SK-N-SH (cell line): Measurements from ENCODE around the gene S100A16. TPM values are rescaled to one million over a fixed set of nuclear protein-coding genes. Genes with fewer than 3 reads are reported as not detected.

Source experiments
- CTCF ChIA-PET: fragments of 300-600, 350-600 bp; formaldehyde crosslinking; extraction: SDS; loops from one replicate; lab custom pipeline; 2021; lab: Yijun Ruan, JAX
- POLR2A ChIA-PET: fragments of 350-600 bp; sonication (Branson Sonifier 250); formaldehyde crosslinking; extraction: SDS; loops from one replicate; lab custom pipeline; 2020; ENCODE audit warnings: antibody characterized with exemption, inconsistent platforms; lab: Yijun Ruan, JAX
- DNase-seq: peaks from one replicate; pipeline ENCODE4 v3.0.0; 2012
- H2AFZ ChIP-seq: fragments of 200-600 bp; sonication (generic); 2 replicates; pipeline ENCODE4 v1.8.1; 2016; ENCODE audit warnings: antibody characterized with exemption, mild to moderate bottlenecking, low read depth
- H3F3A ChIP-seq: fragments of 200-600 bp; sonication (generic); replicated peaks from 2 replicates; pipeline ENCODE3; 2016; ENCODE audit warnings: antibody characterized with exemption, mild to moderate bottlenecking; ENCODE audit not compliant: insufficient read depth
- H3K27ac ChIP-seq, 2 experiments: fragments of 200-500 bp in 1 of 2; fragments of 200-600 bp in 1 of 2; sonication (Bioruptor generic) in 1 of 2; sonication (generic), shearing (Covaris generic) in 1 of 2; 2 replicates each; pipeline versions ENCODE4 v1.5.1 to v1.6.1; 2014 to 2016; ENCODE audit warnings: low read depth in 2 of 2, inconsistent platforms in 1 of 2, low read length in 1 of 2, mild to moderate bottlenecking in 1 of 2, mixed read lengths in 1 of 2
- H3K27me3 ChIP-seq: fragments of 200-600 bp; sonication (generic), shearing (Covaris generic); 2 replicates; pipeline ENCODE4 v1.6.1; 2016; ENCODE audit warnings: mixed run types; ENCODE audit not compliant: insufficient read depth
- H3K36me3 ChIP-seq, 2 experiments: fragments of 200-500 bp in 1 of 2; fragments of 200-600 bp in 1 of 2; sonication (Bioruptor generic) in 1 of 2; sonication (generic) in 1 of 2; replicated peaks in 1 of 2; 2 replicates each; pipeline versions ENCODE3 to v1.5.1; 2014 to 2016; ENCODE audit warnings: low read length in 1 of 2, mild to moderate bottlenecking in 1 of 2; ENCODE audit not compliant: insufficient read depth in 2 of 2, control insufficient read depth in 1 of 2
- H3K4me1 ChIP-seq, 2 experiments: fragments of 200-500 bp in 1 of 2; fragments of 200-600 bp in 1 of 2; sonication (Bioruptor generic) in 1 of 2; sonication (generic), shearing (Covaris generic) in 1 of 2; 2 replicates each; pipeline versions ENCODE4 v1.5.1 to v1.6.1; 2014 to 2016; ENCODE audit warnings: low read depth in 1 of 2, low read length in 1 of 2, mixed run types in 1 of 2; ENCODE audit not compliant: insufficient read depth in 2 of 2, control insufficient read depth in 1 of 2
- H3K4me2 ChIP-seq: fragments of 200-600 bp; sonication (generic), shearing (Covaris generic); 2 replicates; pipeline ENCODE4 v1.6.1; 2017; ENCODE audit warnings: mixed run types
- H3K4me3 ChIP-seq, 2 experiments: fragments of 200-500 bp in 1 of 2; fragments of 200-600 bp in 1 of 2; sonication (Bioruptor generic) in 1 of 2; sonication (generic), shearing (Covaris generic) in 1 of 2; 2 replicates each; pipeline versions ENCODE4 v1.5.1 to v1.8.1; 2014 to 2016; ENCODE audit warnings: low read depth in 2 of 2, inconsistent platforms in 1 of 2, low read length in 1 of 2, mild to moderate bottlenecking in 1 of 2, mixed read lengths in 1 of 2, moderate library complexity in 1 of 2
- H3K79me2 ChIP-seq: fragments of 200-600 bp; sonication (generic); 2 replicates; pipeline ENCODE4 v1.8.1; 2017; ENCODE audit warnings: mild to moderate bottlenecking; ENCODE audit not compliant: insufficient read depth
- H3K9ac ChIP-seq: fragments of 200-600 bp; sonication (generic); 2 replicates; pipeline ENCODE4 v1.6.1; 2017; ENCODE audit warnings: mixed run types
- H3K9me2 ChIP-seq: fragments of 200-600 bp; sonication (generic); 2 replicates; pipeline ENCODE4 v1.6.1; 2017; ENCODE audit warnings: mixed run types
- H3K9me3 ChIP-seq: fragments of 200-600 bp; sonication (generic); 2 replicates; pipeline ENCODE4 v1.6.1; 2017; ENCODE audit warnings: mixed run types, mild to moderate bottlenecking, moderate library complexity
- H4K20me1 ChIP-seq: fragments of 200-600 bp; sonication (generic); 2 replicates; pipeline ENCODE4 v1.6.1; 2017; ENCODE audit warnings: mild to moderate bottlenecking, mixed run types; ENCODE audit not compliant: insufficient read depth
- CHD2 ChIP-seq: fragments of 150-350 bp; IDR thresholded peaks from 2 replicates; pipeline ENCODE4 v1.6.1; 2018; ENCODE audit warnings: low read length; ENCODE audit not compliant: partially characterized antibody
- CTCF ChIP-seq: fragments of 200-600 bp; sonication (generic); IDR thresholded peaks from 2 replicates; pipeline ENCODE4 v1.6.1; 2017; ENCODE audit warnings: antibody characterized with exemption, mild to moderate bottlenecking, moderate library complexity
- EP300 ChIP-seq, 2 experiments: IDR thresholded peaks; 2 replicates each; pipeline versions ENCODE4 v1.4.0 to v1.6.1; 2012; ENCODE audit warnings: borderline replicate concordance in 1 of 2, low read depth in 1 of 2, low read length in 1 of 2
- EZH2phosphoT487 ChIP-seq: fragments of 200-600 bp; sonication (generic); IDR thresholded peaks from 2 replicates; pipeline ENCODE4 v1.6.1; 2017; ENCODE audit warnings: low read depth, mixed run types, mild to moderate bottlenecking, antibody characterized with exemption, moderate library complexity, borderline replicate concordance
- FOSL2 ChIP-seq: IDR thresholded peaks from 2 replicates; pipeline ENCODE4 v1.4.0; 2012; ENCODE audit warnings: low read depth, mild to moderate bottlenecking, moderate library complexity, borderline replicate concordance
- FOXJ3 ChIP-seq: sonication (generic); formaldehyde crosslinking; IDR thresholded peaks from 2 replicates; pipeline ENCODE4 v1.5.1; 2020; ENCODE audit warnings: mild to moderate bottlenecking, missing genetic modification reagents
- FOXM1 ChIP-seq: IDR thresholded peaks from 2 replicates; pipeline ENCODE4 v1.4.0; 2012; ENCODE audit warnings: low read depth, mild to moderate bottlenecking
- GABPA ChIP-seq: IDR thresholded peaks from 2 replicates; pipeline ENCODE4 v1.4.0; 2012; ENCODE audit warnings: low read depth, mild to moderate bottlenecking
- IRF3 ChIP-seq: fragments of 150-350 bp; IDR thresholded peaks from 2 replicates; pipeline ENCODE4 v1.6.1; 2016; ENCODE audit warnings: mild to moderate bottlenecking, low read depth, low read length
- NRF1 ChIP-seq: IDR thresholded peaks from 2 replicates; pipeline ENCODE4 v1.6.1; 2012; ENCODE audit warnings: low read depth, mild to moderate bottlenecking, low read length
- RXRA ChIP-seq: IDR thresholded peaks from 2 replicates; pipeline ENCODE4 v1.4.0; 2012; ENCODE audit warnings: low read depth, mild to moderate bottlenecking, borderline replicate concordance
- SIN3A ChIP-seq: IDR thresholded peaks from 2 replicates; pipeline ENCODE4 v1.6.1; 2012; ENCODE audit warnings: low read depth, mild to moderate bottlenecking, low read length, moderate library complexity, borderline replicate concordance
- SMC3 ChIP-seq: IDR thresholded peaks from 2 replicates; pipeline ENCODE4 v1.6.1; 2012; ENCODE audit warnings: low read depth, low read length, improper control_type of control experiment
- TCF12 ChIP-seq: IDR thresholded peaks from 2 replicates; pipeline ENCODE4 v1.4.0; 2012
- TEAD4 ChIP-seq: IDR thresholded peaks from 2 replicates; pipeline ENCODE4 v1.4.0; 2012; ENCODE audit warnings: mild to moderate bottlenecking, borderline replicate concordance; ENCODE audit not compliant: insufficient read depth
- WGBS: methylation state at CpG from one replicate; pipeline ENCODE4 v1.1.6; 2017; ENCODE audit warnings: low lambda C conversion rate; 5-methylcytosine and 5-hydroxymethylcytosine counted together
- polyA plus RNA-seq, 3 experiments: library from polyadenylated mRNA; depleted of rRNA; stranded (reverse); fragments of >200 nt; gene quantifications; 2 replicates each; pipeline ENCODE4 v1.2.3, GENCODE V29; 2012
- TF ChIP-seq, protein P1 (sequence below): IDR thresholded peaks from 2 replicates; pipeline ENCODE4 v1.6.1; 2012; ENCODE audit warnings: mild to moderate bottlenecking, low read depth, low read length, moderate library complexity
- TF ChIP-seq, protein P2 (sequence below): fragments of 150-350 bp; IDR thresholded peaks from 2 replicates; pipeline ENCODE4 v1.6.1; 2017; ENCODE audit warnings: antibody characterized with exemption, low read length, low read depth, borderline replicate concordance
- TF ChIP-seq, protein P3 (sequence below): IDR thresholded peaks from 2 replicates; pipeline ENCODE4 v1.4.0; 2012; ENCODE audit warnings: low read depth, borderline replicate concordance
- TF ChIP-seq, protein P4 (sequence below): IDR thresholded peaks from 2 replicates; pipeline ENCODE4 v1.4.0; 2012; ENCODE audit warnings: low read depth, borderline replicate concordance

S100A16 gene
- polyA plus RNA-seq, 1 of the 3 experiments (the other 2 are of a cell fraction): 512 TPM

DNA sequence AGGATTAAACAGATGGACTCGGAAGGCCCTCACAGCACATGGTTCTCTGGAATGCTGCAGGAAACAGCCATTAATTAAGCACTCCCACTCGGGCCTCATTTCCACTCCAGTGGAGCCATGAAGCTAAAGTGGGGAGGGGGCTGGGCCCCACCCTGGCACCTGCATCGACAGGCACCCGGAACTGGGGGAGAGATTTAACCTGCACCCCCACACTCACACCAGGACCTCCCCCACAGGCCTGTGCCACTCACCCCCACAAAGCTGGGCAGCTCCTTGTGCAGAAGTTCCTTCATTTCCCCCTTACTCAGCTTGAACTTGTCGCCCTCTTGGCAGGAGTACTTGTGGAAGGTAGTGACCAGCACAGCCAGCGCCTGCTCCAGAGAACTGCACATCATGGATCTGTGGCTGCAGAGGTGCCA, 49.4 kb downstream of the S100A16 start:
- Histone ChIP-seq H3K4me2 (no peak overlapping the region), H3K36me3 (no peaks in the 10 kb centered on the region), H3K9ac (0 out of 2 replicates have a peak overlapping the region, but pooled peaks have one; percentile 4), H3K4me3 (no peak overlapping the region), H2AFZ (no peak overlapping the region), H3K4me1 (peaks cover 30 to 43% of the 10 kb centered on the region in 2 experiments), H3K9me2 (no peaks in the 10 kb centered on the region), H3K79me2 (peaks cover 26% of the 10 kb centered on the region), H3F3A (peaks cover 5% of the 10 kb centered on the region), H3K9me3 (no peaks in the 10 kb centered on the region), H3K27ac (peak overlapping the region in 1 of 2 experiments; percentile 99; a peak in 1 of 4 replicates), H4K20me1 (no peaks in the 10 kb centered on the region), H3K27me3 (no peaks in the 10 kb centered on the region)
- no peak for DNase-seq
- ChIA-PET POLR2A (no interaction called here), CTCF (interaction anchor here (0.9 to 7.2 kb wide), 9 partner anchors 9 to 69 kb away, joined by 3 to 81 read pairs (median 4); no protein-coding TSS in a partner anchor)
- TF ChIP-seq, protein P1, sequence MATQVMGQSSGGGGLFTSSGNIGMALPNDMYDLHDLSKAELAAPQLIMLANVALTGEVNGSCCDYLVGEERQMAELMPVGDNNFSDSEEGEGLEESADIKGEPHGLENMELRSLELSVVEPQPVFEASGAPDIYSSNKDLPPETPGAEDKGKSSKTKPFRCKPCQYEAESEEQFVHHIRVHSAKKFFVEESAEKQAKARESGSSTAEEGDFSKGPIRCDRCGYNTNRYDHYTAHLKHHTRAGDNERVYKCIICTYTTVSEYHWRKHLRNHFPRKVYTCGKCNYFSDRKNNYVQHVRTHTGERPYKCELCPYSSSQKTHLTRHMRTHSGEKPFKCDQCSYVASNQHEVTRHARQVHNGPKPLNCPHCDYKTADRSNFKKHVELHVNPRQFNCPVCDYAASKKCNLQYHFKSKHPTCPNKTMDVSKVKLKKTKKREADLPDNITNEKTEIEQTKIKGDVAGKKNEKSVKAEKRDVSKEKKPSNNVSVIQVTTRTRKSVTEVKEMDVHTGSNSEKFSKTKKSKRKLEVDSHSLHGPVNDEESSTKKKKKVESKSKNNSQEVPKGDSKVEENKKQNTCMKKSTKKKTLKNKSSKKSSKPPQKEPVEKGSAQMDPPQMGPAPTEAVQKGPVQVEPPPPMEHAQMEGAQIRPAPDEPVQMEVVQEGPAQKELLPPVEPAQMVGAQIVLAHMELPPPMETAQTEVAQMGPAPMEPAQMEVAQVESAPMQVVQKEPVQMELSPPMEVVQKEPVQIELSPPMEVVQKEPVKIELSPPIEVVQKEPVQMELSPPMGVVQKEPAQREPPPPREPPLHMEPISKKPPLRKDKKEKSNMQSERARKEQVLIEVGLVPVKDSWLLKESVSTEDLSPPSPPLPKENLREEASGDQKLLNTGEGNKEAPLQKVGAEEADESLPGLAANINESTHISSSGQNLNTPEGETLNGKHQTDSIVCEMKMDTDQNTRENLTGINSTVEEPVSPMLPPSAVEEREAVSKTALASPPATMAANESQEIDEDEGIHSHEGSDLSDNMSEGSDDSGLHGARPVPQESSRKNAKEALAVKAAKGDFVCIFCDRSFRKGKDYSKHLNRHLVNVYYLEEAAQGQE: no peak
- TF ChIP-seq, protein P2, sequence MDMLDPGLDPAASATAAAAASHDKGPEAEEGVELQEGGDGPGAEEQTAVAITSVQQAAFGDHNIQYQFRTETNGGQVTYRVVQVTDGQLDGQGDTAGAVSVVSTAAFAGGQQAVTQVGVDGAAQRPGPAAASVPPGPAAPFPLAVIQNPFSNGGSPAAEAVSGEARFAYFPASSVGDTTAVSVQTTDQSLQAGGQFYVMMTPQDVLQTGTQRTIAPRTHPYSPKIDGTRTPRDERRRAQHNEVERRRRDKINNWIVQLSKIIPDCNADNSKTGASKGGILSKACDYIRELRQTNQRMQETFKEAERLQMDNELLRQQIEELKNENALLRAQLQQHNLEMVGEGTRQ: no peak
- TF ChIP-seq SMC3: no peak
- TF ChIP-seq TCF12: no peak
- TF ChIP-seq IRF3: no peak
- no peak for TF ChIP-seq FOSL2
- no peak for TF ChIP-seq CTCF
- TF ChIP-seq SIN3A: no peak
- no peak for TF ChIP-seq RXRA
- no peak for TF ChIP-seq FOXJ3 (CRISPR knock-in tag)
- TF ChIP-seq NRF1: no peak
- no peak for TF ChIP-seq EP300 (IDR thresholded peaks at IDR 0.05; ENCODE audit: borderline replicate concordance in 1 of 2, low read depth in 1 of 2, low read length in 1 of 2)
- TF ChIP-seq TEAD4: no peak
- no peak for TF ChIP-seq GABPA
- TF ChIP-seq, protein P3, sequence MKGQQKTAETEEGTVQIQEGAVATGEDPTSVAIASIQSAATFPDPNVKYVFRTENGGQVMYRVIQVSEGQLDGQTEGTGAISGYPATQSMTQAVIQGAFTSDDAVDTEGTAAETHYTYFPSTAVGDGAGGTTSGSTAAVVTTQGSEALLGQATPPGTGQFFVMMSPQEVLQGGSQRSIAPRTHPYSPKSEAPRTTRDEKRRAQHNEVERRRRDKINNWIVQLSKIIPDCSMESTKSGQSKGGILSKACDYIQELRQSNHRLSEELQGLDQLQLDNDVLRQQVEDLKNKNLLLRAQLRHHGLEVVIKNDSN: no peak
- TF ChIP-seq CHD2: no peak
- TF ChIP-seq FOXM1: no peak
- no peak for TF ChIP-seq EZH2phosphoT487
- TF ChIP-seq, protein P4, sequence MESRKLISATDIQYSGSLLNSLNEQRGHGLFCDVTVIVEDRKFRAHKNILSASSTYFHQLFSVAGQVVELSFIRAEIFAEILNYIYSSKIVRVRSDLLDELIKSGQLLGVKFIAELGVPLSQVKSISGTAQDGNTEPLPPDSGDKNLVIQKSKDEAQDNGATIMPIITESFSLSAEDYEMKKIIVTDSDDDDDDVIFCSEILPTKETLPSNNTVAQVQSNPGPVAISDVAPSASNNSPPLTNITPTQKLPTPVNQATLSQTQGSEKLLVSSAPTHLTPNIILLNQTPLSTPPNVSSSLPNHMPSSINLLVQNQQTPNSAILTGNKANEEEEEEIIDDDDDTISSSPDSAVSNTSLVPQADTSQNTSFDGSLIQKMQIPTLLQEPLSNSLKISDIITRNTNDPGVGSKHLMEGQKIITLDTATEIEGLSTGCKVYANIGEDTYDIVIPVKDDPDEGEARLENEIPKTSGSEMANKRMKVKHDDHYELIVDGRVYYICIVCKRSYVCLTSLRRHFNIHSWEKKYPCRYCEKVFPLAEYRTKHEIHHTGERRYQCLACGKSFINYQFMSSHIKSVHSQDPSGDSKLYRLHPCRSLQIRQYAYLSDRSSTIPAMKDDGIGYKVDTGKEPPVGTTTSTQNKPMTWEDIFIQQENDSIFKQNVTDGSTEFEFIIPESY: no peak
- WGBS: 92% methylated on average over 6 of the region's 6 CpGs
